DOHH2 (cell line): ENCODE results near the gene SPAG16.

ENCODE experiments used
- CTCF ChIP-seq: fragments of 200-600 bp; sonication (generic); IDR thresholded peaks from one replicate; pipeline ENCODE4 v1.5.1; 2014; ENCODE audit warnings: antibody characterized with exemption, mild to moderate bottlenecking, low read depth, low read length; ENCODE audit not compliant: poor library complexity, severe bottlenecking
- EZH2phosphoT487 ChIP-seq: fragments of 200-600 bp; sonication (generic); IDR thresholded peaks from 2 replicates; pipeline ENCODE4 v1.6.1; 2017; ENCODE audit warnings: borderline replicate concordance, mild to moderate bottlenecking, antibody characterized with exemption, low read length, moderate library complexity, mixed read lengths

- TF ChIP-seq CTCF (no peak), EZH2phosphoT487 (no peak)
Observed at GRCh38 chr2:214034417-214034816, 750.2 kb downstream of the SPAG16 start.
